HG02571 (cell line): ENCODE data around the gene MCOLN3.
"Not testable (repeated sequence)": the region's sequence is repeated elsewhere in the genome, so short reads cannot be mapped to it uniquely, and the experiment has no call there.

Experiments
- ATAC-seq: cut with Tn5 transposase; IDR thresholded peaks from one replicate; pipeline ENCODE4 v1.9.1; 2021; ENCODE audit warnings: mild to moderate bottlenecking, moderate library complexity; ENCODE audit not compliant: unreplicated experiment

MCOLN3 gene

DNA sequence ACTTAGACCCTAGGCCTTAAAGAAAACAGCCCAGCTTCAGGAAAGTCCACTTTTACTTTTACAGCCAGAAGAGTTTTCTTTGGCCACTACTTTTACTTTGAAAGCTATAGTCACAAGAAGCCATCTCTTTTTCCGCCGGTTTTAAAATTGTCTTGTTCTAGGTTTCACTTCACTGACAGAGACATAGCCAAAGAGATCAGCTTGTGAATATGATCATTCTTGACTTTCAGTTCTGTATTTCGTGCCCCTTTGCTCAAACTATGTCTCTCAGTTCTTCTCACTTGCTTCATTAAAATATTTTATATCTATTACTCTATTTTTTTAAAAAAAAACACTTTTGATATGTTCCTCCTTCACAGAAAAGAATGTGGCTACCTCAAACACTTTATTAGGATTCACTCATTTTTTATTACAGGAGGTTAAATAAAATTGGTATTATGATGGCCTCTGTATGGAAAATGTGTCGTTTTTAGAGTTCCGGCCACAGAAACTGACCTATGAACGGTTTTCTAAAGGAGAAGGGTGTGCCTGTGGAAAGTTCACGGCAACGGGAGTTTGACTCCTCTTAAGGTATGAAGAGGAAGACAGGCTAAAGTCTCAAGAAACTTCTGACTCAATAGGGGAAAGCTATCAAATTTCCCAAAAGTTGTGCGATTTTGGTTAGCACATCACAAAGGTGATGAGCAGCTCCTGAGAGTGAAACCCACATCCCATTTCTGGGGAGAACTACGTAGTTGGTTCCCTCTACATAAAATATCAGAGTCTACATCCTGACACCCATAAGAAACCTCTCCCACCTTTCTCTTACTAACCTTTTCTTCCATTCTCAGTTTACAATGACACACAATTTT lies 52.6 kb downstream of the MCOLN3 start:
- peak; percentile 45 for ATAC-seq

DNA sequence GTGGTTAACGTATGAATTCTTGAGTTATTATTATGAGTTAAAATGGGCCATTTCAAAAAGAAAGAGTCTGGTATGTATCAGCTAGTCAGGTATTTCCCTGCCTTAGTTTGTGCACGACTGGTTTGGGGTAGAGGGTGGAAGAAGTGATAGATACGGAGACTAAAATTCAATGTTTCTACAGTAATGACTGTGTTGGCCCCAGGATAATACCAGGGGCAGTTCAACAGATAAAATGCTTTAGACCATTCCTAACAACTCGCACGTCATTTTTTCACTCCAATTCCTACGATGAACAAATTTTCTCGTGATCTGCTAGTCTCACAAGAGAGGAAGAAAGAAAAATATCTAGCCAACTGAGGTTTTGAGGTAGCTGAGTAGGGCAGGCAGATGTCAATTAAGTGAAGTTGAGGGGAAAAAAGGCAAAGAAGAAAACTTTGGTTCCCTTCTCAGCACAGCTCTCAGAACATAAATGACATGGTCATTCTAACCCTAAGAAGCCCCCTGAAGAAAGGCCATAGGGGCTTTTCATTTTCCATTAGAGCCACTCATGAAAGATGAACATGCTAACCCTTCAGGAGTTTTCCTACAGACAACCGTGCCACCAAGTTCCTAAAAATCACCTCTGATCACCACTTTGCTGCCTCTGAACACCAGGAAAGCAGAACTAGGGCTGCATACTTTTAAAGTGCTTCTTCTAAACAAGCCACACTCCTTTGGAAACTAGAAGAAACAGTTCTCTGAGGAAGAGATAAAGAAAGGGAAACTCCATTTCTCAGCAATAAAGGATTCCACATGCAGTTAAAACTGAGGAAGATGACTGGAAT lies 57.0 kb downstream of the MCOLN3 start:
- no peak for ATAC-seq

DNA sequence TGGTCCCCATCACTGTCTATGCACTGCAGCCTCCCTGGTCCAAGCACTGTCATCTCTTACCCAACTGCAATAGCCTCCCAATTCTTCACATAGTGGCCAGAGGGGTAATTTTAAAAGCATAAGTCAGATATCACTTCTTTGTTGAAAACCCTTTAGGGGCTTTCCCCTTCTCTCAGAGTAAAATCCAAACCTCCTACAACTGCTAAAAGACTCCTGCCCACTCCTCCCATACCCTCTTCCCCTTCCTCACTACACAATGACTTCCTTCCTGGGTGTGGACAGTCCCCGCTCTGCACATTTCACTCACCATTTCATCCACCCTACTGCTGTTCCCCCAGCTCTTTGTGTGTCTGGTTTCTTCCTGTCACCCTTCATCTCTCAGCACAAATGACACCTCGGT lies 59.7 kb downstream of the MCOLN3 start:
- peak; percentile 53 for ATAC-seq

DNA sequence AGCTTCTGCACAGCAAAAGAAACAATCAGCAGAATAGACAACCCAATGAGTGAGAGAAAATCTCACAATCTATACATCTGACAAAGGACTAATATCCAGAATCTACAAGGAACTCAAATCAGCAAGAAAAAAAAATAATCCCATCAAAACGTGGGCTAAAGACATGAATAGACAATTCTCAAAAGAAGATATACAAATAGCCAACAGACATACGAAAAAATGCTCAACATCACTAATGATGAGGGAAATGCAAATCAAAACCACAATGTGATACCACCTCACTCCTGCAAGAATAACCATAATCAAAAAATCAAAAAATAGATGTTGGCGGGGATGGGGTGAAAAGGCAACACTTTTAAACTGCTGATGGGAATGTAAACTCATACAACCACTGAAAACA lies 61.7 kb downstream of the MCOLN3 start:
- not testable (repeated sequence) for ATAC-seq

DNA sequence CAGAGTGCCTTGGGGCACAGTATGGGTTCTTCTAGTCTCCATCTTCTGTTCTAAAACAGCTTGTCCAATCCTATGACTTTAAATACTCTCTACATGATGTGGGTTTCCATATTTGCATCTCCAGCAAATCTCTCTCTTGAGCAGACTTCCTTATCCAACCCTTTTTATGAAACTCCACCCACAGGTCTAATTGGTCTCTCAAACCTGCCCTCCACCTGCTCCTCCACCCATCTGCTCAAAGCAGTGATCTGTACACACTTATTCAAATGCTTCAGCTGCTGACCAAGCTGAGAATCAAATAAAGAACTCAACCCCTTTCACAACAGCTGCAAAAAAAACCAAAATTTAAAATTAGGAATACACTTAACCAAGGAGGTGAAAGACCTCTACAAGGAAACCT lies 62.9 kb downstream of the MCOLN3 start:
- ATAC-seq = no peak

DNA sequence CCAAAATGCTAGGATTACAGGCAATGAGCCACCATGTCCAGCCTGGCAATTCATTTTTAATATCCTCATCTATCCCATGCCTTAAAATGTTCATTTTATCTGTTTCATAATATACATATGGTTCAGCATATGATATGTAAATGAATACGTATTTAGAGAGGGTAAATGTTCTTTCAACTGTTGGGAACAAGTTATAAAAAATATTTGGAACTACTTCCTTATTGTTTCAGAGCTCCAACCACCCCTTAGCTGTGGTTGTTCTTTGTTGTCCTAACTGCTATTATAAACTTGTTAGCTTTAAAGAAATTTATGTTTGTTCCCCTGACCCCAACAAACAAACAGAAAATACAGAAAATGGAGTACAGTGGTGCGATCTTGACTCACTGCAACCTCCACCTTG lies 65.9 kb downstream of the MCOLN3 start:
- no peak for ATAC-seq

DNA sequence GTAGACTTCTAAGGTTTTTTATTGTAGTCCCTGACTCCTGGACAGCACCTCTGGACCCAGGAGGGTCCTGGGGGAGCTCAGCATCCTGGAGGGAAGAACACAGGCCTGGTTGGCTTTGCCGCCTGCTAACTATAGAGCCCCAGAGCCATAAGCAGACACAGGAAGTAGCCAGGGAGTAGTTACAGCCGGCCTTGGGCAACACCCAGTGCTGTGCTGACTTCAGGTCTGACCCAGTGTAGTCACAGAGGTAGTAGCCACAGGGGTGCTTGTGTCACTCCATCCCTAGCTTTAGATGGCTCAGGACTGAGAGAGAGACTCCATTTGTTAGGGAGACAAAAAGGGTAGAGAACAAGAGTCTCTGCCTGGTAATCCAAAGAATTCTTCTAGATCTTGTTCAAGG lies 73.3 kb downstream of the MCOLN3 start:
- ATAC-seq = peak; percentile 28

DNA sequence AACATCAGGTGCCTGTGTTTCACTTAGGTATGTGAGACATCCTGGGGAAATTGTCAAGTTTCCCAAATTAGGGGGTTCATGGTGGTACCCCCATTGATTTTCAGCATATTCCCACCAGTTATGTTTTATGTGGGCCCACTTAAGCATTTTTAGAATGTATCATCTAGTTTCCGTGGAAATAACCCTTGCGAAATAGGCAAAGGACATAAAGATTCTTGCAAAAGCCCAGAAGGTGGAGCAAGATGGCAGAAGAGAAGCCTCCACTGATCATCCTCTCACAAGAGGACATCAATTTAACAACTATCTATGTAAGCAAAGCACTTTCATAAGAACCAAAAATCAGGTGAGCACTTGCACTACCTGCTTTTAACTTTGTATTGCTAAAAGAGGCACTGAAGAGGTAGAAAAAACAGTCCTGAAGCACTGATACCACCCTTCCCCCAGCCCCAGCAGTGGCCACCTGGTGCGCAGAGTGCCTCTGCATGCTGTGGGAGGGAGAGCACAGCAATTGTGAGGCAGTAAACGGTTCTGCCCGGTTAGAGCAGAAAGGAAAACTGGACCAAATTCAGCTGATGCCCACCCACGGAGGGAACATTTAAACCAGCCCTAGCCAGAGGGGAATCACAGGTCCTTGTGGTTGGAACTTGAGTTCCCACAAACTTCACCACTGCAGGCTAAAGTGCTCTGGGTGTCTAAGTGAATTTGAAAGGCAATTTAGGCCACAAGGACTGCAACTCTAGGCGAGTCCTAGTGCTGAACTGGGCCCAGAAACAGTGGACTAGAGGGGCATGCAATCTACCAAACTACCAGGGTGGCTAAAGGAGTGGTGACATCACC lies 74.6 kb downstream of the MCOLN3 start:
- peak; percentile 48 for ATAC-seq

DNA sequence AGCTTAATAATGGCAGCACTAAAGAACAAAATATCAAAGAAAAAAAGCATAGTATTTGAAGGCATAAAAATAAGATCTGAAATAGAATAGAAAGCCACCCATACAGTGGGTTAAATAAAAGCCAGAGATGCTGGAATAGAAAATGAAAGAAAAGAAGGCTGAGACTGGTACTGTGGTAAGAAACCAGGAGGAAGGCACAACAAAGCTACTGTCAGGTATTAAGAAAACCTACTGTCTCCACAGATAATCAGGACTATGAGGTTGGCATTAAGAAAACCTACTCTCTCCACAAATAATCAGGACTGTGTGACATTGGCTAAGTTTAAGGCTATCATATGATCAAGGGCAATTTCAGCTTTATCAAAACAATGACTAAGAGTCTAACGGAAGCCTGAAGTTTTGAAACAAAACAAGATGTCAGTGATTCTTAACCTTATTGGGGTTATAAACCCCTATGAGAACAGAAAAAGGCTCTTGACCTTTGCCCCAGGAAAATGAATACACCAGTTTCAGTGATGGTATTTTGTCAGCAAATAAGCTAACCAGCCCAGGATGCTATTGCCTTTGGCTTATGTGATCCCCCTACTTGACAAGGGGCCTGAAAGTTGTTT lies 75.8 kb downstream of the MCOLN3 start:
- ATAC-seq = peak; percentile 35

DNA sequence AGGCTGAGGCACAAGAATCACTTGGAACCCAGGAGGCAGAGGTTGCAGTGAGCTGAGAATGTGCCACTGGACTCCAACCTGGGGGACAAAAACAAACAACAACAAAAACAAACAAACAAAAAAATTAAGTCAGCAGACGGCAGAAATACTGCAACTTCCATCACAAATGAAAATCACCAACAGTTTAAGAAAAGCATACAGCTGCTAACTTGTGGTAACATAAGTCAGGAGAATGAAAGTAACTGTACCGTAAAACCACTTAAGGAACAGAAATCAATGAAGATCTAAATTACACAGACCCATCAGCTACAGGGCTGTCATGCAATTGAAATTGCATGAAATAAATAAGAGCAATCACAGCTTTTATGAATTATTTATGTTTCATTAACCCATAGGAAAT lies 76.3 kb downstream of the MCOLN3 start:
- ATAC-seq = peak; percentile 29

DNA sequence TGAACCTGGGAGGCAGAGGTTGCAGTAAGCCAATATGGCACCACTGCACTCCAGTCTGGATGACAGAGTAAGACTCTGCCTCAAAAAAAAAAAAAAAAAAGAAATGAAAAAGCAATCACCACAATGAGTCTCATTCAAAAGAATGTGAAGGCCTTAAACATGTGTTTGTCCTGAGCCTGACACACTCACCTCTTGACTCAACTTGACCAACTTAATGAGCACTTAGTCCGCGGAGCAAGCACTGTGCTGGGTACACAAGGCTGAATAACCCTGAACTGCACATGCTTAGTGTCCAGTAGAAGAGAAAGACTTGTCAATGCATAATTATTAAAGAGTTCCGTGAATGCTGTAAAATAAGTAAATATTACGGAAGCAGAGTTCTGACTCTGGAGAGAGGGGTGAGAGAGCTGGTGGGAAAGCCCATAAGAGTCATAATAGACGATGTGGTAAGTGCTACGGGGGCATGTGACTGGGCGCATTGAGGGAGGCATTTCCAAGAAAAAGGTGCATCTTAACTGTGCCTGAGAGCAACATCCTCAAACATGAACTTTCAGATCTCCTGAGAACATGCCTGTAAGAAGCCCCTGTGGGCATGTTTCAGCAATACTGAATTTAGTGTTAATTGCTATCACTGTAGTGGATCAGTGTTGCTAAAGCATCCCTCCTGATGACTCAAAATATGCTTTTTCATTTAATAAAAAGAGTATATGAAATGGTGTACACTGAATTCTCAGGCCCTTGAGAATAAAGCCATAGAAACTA lies 78.6 kb downstream of the MCOLN3 start:
- peak; percentile 29 for ATAC-seq

DNA sequence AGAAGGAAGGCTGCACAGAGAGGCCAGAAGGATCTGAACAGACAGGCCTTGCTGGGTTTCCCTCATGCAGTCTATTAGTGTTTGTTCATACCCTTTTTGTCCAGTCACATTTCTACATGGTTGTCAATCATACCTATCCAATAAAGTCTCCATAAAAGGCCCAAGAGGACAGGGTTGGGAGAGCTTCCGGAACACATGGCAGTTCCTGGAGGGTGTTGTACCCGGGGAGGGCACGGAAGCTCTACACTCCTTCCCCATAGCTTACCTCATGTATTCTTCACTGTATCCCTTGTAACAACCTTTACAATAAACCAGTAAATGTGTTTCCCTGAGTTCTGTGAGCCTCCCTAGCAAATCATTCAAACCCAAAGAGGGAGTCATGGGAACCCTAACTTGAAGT lies 79.4 kb downstream of the MCOLN3 start:
- no peak for ATAC-seq

DNA sequence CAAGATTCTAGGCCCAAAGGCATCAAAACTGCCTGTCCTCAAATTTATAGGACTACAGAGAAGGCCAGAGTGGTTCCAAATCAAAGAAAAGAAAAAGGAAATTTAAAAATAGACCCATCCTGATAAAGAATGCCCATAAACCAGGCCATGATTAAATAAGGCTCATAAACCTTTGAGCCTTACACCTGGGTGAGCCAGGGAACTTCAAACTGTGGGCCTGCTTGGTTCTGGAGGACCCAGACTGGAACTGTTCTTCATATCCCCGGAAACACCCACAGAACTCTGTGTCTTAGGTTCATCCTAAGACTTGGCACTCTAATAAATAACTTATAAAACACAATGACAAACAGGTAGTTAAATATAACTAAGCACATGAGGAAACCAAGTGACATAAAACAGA lies 80.2 kb downstream of the MCOLN3 start:
- ATAC-seq = no peak
